Mesendoderm (in vitro differentiated cells): ENCODE measurements around the gene CFAP99.

ENCODE experiments used
- DNase-seq: peaks from one replicate; pipeline ENCODE4 v3.0.0; 2013
- H2AK5ac ChIP-seq: 2 replicates; pipeline ENCODE4 v1.6.1; 2013; ENCODE audit warnings: low read length, inconsistent platforms
- H2BK120ac ChIP-seq: 2 replicates; pipeline ENCODE4 v1.6.1; 2013; ENCODE audit warnings: low read depth, mild to moderate bottlenecking, low read length, moderate library complexity, mixed read lengths
- H2BK15ac ChIP-seq: replicated peaks from 2 replicates; pipeline ENCODE4 v1.6.1; 2013; ENCODE audit warnings: low read depth, mild to moderate bottlenecking, moderate library complexity
- H2BK5ac ChIP-seq: 2 replicates; pipeline ENCODE4 v1.6.1; 2013; ENCODE audit warnings: low read length, inconsistent platforms
- H3K18ac ChIP-seq: 2 replicates; pipeline ENCODE4 v1.6.1; 2013; ENCODE audit warnings: mild to moderate bottlenecking, low read length, mixed read lengths
- H3K23ac ChIP-seq: one replicate; pipeline ENCODE4 v1.6.1; 2013; ENCODE audit warnings: low read length
- H3K27ac ChIP-seq: 2 replicates; pipeline ENCODE4 v1.5.1; 2013; ENCODE audit warnings: low read depth, mild to moderate bottlenecking, inconsistent platforms, low read length, moderate library complexity
- H3K27me3 ChIP-seq: 2 replicates; pipeline ENCODE4 v1.6.1; 2013; ENCODE audit warnings: low read length, control low read depth, mild to moderate bottlenecking, inconsistent platforms; ENCODE audit not compliant: insufficient read depth, poor library complexity
- H3K36me3 ChIP-seq: 2 replicates; pipeline ENCODE4 v1.6.1; 2013; ENCODE audit warnings: low read length, inconsistent platforms; ENCODE audit not compliant: control insufficient read depth, insufficient read depth
- H3K4ac ChIP-seq: one replicate; pipeline ENCODE4 v1.6.1; 2013; ENCODE audit warnings: low read depth, mild to moderate bottlenecking, low read length, moderate library complexity
- H3K4me1 ChIP-seq: 2 replicates; pipeline ENCODE4 v1.6.1; 2013; ENCODE audit warnings: low read depth, low read length, inconsistent platforms; ENCODE audit not compliant: control insufficient read depth
- H3K4me2 ChIP-seq: 2 replicates; pipeline ENCODE4 v1.6.1; 2013; ENCODE audit warnings: low read length
- H3K4me3 ChIP-seq: 2 replicates; pipeline ENCODE4 v1.5.1; 2013; ENCODE audit warnings: mild to moderate bottlenecking, low read length
- H3K56ac ChIP-seq: one replicate; pipeline ENCODE4 v1.6.1; 2013; ENCODE audit warnings: low read length
- H3K79me1 ChIP-seq: 2 replicates; pipeline ENCODE4 v1.6.1; 2013; ENCODE audit warnings: low read length, inconsistent platforms
- H3K79me2 ChIP-seq: 2 replicates; pipeline ENCODE4 v1.6.1; 2013; ENCODE audit warnings: mild to moderate bottlenecking, low read length; ENCODE audit not compliant: control insufficient read depth, insufficient read depth
- H3K9ac ChIP-seq: 2 replicates; pipeline ENCODE4 v1.6.1; 2013; ENCODE audit warnings: low read length, inconsistent platforms
- H4K5ac ChIP-seq: one replicate; pipeline ENCODE4 v1.6.1; 2013; ENCODE audit warnings: low read length
- H4K8ac ChIP-seq: one replicate; pipeline ENCODE4 v1.6.1; 2013; ENCODE audit warnings: low read depth, mild to moderate bottlenecking, control low read depth, low read length, moderate library complexity
- WGBS: extraction: QIAGEN DNeasy Blood & Tissue Kit; methylation state at CpG from one replicate; pipeline ENCODE4 v1.1.7; 2013; ENCODE audit warnings: low lambda C conversion rate, missing lambda C conversion rate; ENCODE audit not compliant: insufficient coverage; ENCODE audit errors: extremely low coverage; 5-methylcytosine and 5-hydroxymethylcytosine counted together

CFAP99 gene

DNA sequence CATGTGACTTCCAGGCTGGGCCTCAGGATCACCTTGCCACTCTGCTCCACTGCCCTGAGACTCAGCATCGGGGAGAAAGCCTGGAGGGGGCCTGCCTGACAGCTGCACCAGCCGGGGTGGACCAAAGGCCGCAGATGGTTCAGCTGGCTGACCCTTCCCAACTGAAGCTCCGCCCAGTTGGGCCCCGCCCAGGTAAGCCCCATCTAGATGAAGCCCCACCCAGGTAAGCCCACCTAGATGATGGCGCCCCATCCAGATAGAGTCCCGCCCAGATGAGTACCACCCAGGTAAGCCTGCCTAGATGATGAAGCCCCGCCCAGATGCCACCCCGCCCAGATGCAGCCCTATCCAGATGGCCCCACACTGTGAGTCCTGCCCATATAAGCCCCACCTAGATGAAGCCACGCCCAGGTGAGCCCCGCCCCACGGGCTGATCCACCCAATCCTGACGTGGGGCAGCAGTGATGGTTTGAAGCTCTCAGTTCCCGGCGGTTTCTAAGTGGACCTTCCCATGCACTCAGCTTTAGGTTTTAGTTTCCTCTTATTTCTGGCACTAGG, 10.3 kb upstream of the CFAP99 start:
- Histone ChIP-seq H3K79me2 (no peaks in the 10 kb centered on the region), H3K27me3 (no peaks in the 10 kb centered on the region), H3K4me2 (no peak overlapping the region), H3K56ac (no peak overlapping the region), H3K18ac (no peak overlapping the region), H3K4ac (no peak overlapping the region), H2BK5ac (no peak overlapping the region), H3K27ac (no peak overlapping the region), H3K36me3 (no peaks in the 10 kb centered on the region), H4K8ac (no peak overlapping the region), H2AK5ac (no peak overlapping the region), H3K23ac (no peak overlapping the region), H2BK120ac (no peak overlapping the region), H3K4me1 (peaks cover 2% of the 10 kb centered on the region), H4K5ac (no peak overlapping the region), H3K9ac (no peak overlapping the region), H3K79me1 (no peaks in the 10 kb centered on the region), H2BK15ac (no peak overlapping the region), H3K4me3 (no peak overlapping the region)
- DNase-seq: no peak
- no CpG with 5 or more reads among the region's 15 CpGs for WGBS

DNA sequence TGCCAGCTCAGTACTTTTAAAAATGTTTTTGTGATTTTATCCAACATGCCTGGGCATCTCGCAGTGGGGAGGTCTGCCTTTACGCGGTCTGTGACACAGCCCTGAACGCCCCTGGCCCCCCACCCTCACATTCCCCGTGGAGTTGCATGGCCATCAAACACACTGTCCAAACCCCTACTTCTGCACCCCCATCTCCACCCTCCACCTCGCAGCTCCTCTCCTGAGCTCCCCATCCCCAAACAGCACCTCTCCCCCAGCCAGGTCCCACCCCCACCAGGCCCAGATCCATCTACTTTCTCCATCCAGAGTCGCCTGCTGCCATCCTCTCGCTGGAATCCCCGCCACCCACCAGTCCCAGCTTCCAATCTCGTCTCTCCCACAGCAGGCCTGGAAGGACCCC, 9.8 kb upstream of the CFAP99 start:
- DNase-seq: no peak
- no peak overlapping the region for H4K5ac ChIP-seq
- H4K8ac ChIP-seq: no peak overlapping the region
- no peaks in the 10 kb centered on the region for H3K79me2 ChIP-seq
- H3K27ac ChIP-seq: no peak overlapping the region
- no peak overlapping the region for H3K4ac ChIP-seq
- no peak overlapping the region for H3K4me2 ChIP-seq
- H2AK5ac ChIP-seq: no peak overlapping the region
- peaks cover 5% of the 10 kb centered on the region for H3K4me1 ChIP-seq
- H3K4me3 ChIP-seq: no peak overlapping the region
- H3K56ac ChIP-seq: no peak overlapping the region
- no peak overlapping the region for H2BK5ac ChIP-seq
- no peak overlapping the region for H3K18ac ChIP-seq
- H3K23ac ChIP-seq: no peak overlapping the region
- no CpG with 5 or more reads among the region's 10 CpGs for WGBS
- H2BK15ac ChIP-seq: no peak overlapping the region
- no peak overlapping the region for H2BK120ac ChIP-seq
- H3K79me1 ChIP-seq: no peaks in the 10 kb centered on the region
- H3K27me3 ChIP-seq: no peaks in the 10 kb centered on the region
- H3K36me3 ChIP-seq: no peaks in the 10 kb centered on the region
- no peak overlapping the region for H3K9ac ChIP-seq

DNA sequence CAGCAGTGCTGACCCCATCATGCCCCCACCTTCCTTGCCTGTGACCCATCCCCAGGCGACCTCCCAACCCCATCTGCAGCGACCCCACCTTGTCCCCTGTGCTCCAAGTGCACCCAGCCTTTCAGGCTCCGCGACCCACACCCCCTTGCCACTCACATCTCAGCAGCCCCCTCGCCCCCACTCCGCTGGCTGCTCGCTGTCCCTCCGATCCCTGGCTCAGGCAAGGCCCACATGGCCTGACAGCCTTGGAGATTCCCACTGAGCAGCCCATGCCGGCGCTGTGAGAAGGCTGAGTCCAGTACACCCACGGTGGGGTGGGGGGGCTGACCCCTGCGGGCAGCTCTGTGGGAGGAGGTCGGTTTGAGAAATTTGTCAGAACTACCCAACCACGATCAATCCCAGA, 9.4 kb upstream of the CFAP99 start:
- H3K23ac ChIP-seq: no peak overlapping the region
- no peak overlapping the region for H3K56ac ChIP-seq
- no peak for DNase-seq
- H2BK120ac ChIP-seq: no peak overlapping the region
- no peak overlapping the region for H2BK15ac ChIP-seq
- no peak overlapping the region for H4K5ac ChIP-seq
- H3K9ac ChIP-seq: no peak overlapping the region
- WGBS: no CpG with 5 or more reads among the region's 14 CpGs
- no peak overlapping the region for H2AK5ac ChIP-seq
- no peaks in the 10 kb centered on the region for H3K36me3 ChIP-seq
- H3K4ac ChIP-seq: no peak overlapping the region
- no peak overlapping the region for H3K4me3 ChIP-seq
- H3K4me2 ChIP-seq: no peak overlapping the region
- no peaks in the 10 kb centered on the region for H3K79me2 ChIP-seq
- H2BK5ac ChIP-seq: no peak overlapping the region
- no peaks in the 10 kb centered on the region for H3K79me1 ChIP-seq
- no peak overlapping the region for H3K18ac ChIP-seq
- H4K8ac ChIP-seq: no peak overlapping the region
- no peak overlapping the region for H3K27ac ChIP-seq
- H3K27me3 ChIP-seq: no peaks in the 10 kb centered on the region
- H3K4me1 ChIP-seq: peaks cover 7% of the 10 kb centered on the region

DNA sequence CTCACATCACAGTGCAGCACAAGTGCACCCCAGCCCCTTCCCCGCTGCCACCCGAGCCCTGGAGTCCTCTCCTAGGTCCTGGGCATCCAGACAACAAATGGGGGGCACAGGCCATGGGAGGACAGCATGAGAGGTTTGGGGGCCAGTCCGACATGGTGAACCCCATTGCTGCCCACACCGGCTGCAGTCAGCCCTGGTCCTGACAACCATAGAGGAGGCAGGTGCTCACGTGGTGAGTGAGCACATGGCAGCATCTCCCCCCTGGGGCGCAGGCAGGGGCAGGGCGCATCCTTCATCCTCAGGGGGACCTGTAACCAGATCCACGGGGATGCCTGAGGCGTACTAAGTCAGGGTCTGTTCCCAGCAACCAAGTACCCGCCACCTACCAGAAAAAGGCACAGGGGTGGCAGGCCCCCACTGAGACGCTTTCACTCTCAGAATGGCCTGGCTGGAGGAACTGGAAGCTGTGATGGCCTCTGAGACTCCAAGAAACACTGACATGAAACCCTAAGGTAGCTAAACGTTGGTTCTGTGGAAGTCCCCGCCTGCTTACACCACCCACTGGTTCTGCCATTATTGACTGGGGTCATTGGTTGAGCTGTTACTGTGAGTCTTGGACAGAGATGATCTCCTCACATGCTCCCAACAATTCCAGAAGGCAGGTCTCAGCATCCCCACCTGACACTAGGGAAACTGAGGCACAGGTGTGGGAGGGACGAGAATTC, 6.8 kb upstream of the CFAP99 start:
- Histone ChIP-seq H3K56ac (peak overlapping the region; percentile 73), H3K9ac (no peak overlapping the region), H2BK120ac (no peak overlapping the region), H2BK15ac (no peak overlapping the region), H3K79me1 (no peaks in the 10 kb centered on the region), H3K18ac (no peak overlapping the region), H3K27me3 (peaks cover 10% of the 10 kb centered on the region), H4K8ac (no peak overlapping the region), H2BK5ac (no peak overlapping the region), H3K36me3 (no peaks in the 10 kb centered on the region), H3K4me3 (no peak overlapping the region), H3K4me2 (no peak overlapping the region), H2AK5ac (no peak overlapping the region), H3K27ac (no peak overlapping the region), H4K5ac (no peak overlapping the region), H3K23ac (no peak overlapping the region), H3K4me1 (peaks cover 9% of the 10 kb centered on the region), H3K79me2 (no peaks in the 10 kb centered on the region), H3K4ac (no peak overlapping the region)
- DNase-seq: no peak
- WGBS: no CpG with 5 or more reads among the region's 14 CpGs

DNA sequence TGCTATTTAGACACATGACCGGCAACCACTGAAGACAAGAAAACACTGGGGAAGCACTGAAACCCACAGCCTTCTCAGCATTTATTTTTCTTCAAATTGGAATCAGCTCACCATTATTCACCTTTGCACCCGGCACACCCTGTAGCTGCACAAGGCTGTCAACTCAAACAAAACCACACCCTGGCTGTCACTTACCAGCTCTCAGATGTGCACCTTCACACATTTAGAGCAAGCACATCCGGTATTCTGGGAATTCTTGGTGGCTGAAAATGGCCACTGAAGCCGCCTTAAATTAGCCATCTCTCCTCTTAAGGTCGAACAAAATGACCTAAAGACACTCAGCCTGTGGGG, 6.2 kb upstream of the CFAP99 start:
- H2AK5ac ChIP-seq: no peak overlapping the region
- DNase-seq: no peak
- H2BK15ac ChIP-seq: no peak overlapping the region
- H4K8ac ChIP-seq: no peak overlapping the region
- H3K4me3 ChIP-seq: no peak overlapping the region
- H3K9ac ChIP-seq: peak overlapping the region; percentile 44
- peak overlapping the region; percentile 73 for H3K56ac ChIP-seq
- no peaks in the 10 kb centered on the region for H3K79me1 ChIP-seq
- H3K27ac ChIP-seq: peak overlapping the region; percentile 55
- WGBS: no CpG with 5 or more reads among the region's 5 CpGs
- no peak overlapping the region for H4K5ac ChIP-seq
- H2BK5ac ChIP-seq: peak overlapping the region; percentile 30
- peaks cover 15% of the 10 kb centered on the region for H3K27me3 ChIP-seq
- no peak overlapping the region for H2BK120ac ChIP-seq
- no peaks in the 10 kb centered on the region for H3K79me2 ChIP-seq
- H3K23ac ChIP-seq: no peak overlapping the region
- peak overlapping the region; percentile 11 for H3K18ac ChIP-seq
- H3K4me1 ChIP-seq: peaks cover 9% of the 10 kb centered on the region
- no peaks in the 10 kb centered on the region for H3K36me3 ChIP-seq
- no peak overlapping the region for H3K4ac ChIP-seq
- H3K4me2 ChIP-seq: peak overlapping the region; percentile 27
